A549 (cell line): ENCODE measurements around the gene SLC35E4. TPM values are rescaled to one million over a fixed set of nuclear protein-coding genes. Genes with fewer than 3 reads are reported as not detected.

Experiments used
- ATAC-seq, 2 experiments: fragments of 200-7000 bp in 1 of 2; fragments of >200 bp in 1 of 2; cut with Nextera tagmentation in 1 of 2; cut with Tn5 transposase in 1 of 2; 3 replicates each; pipeline versions ENCODE4 v1.8.0 to v1.9.1; 2018 to 2020; ENCODE audit warnings: mild to moderate bottlenecking in 1 of 2, moderate library complexity in 1 of 2
- CTCF ChIA-PET: fragments of 300-600 bp; sonication (Branson Sonifier 250); formaldehyde crosslinking; extraction: SDS; loops from one replicate; lab custom pipeline; 2021; ENCODE audit warnings: antibody characterized with exemption, inconsistent platforms; lab: Yijun Ruan, JAX
- POLR2A ChIA-PET: fragments of 350-600 bp; formaldehyde crosslinking; extraction: SDS; loops from one replicate; lab custom pipeline; 2021; ENCODE audit warnings: antibody characterized with exemption, inconsistent platforms; lab: Yijun Ruan, JAX
- DNase-seq, 2 experiments: peaks; one replicate each; pipeline versions ENCODE4 v3.0.0 to v3.0.0-alpha.2; 2011 to 2016; ENCODE audit warnings: low read depth in 1 of 2, low spot score in 1 of 2
- FAIRE-seq: peaks from 2 replicates; lab custom pipeline; 2011; peaks lifted over from hg19 to GRCh38; lab: Jason Lieb, UNC
- H3K27ac ChIP-seq, 2 experiments: fragments of >200 bp; sonication (Bioruptor Twin); formaldehyde crosslinking; 3 replicates each; pipeline ENCODE4 v1.5.1; 2016 to 2017
- H3K4me1 ChIP-seq: fragments of >200 bp; sonication (Bioruptor Twin); formaldehyde crosslinking; 3 replicates; pipeline ENCODE4 v1.6.1; 2016
- H3K4me2 ChIP-seq: fragments of >200 bp; sonication (Bioruptor Twin); formaldehyde crosslinking; 3 replicates; pipeline ENCODE4 v1.6.1; 2016
- H3K4me3 ChIP-seq: fragments of >200 bp; sonication (Bioruptor Twin); formaldehyde crosslinking; 3 replicates; pipeline ENCODE4 v1.5.1; 2016
- H3K9me3 ChIP-seq: fragments of >200 bp; sonication (Bioruptor Twin); formaldehyde crosslinking; 3 replicates; pipeline ENCODE4 v1.6.1; 2016
- CBX2 ChIP-seq: fragments of 200-600 bp; sonication (generic); IDR thresholded peaks from 2 replicates; pipeline ENCODE4 v1.6.1; 2016; ENCODE audit warnings: low read depth, mild to moderate bottlenecking, borderline replicate concordance
- CEBPB ChIP-seq, 2 experiments: fragments of >200 bp in 1 of 2; sonication (Bioruptor Twin) in 1 of 2; formaldehyde crosslinking in 1 of 2; IDR thresholded peaks; 2 replicates each; pipeline ENCODE4 v1.6.1; 2012 to 2016
- CHD2 ChIP-seq: fragments of 150-350 bp; IDR thresholded peaks from 2 replicates; pipeline ENCODE4 v1.6.1; 2014; ENCODE audit warnings: low read length; ENCODE audit not compliant: partially characterized antibody
- ELK1 ChIP-seq: fragments of 150-350 bp; IDR thresholded peaks from 2 replicates; pipeline ENCODE4 v1.6.1; 2014; ENCODE audit warnings: low read depth, mild to moderate bottlenecking, low read length
- ESRRA ChIP-seq: fragments of 150-350 bp; IDR thresholded peaks from 2 replicates; pipeline ENCODE4 v1.6.1; 2014; ENCODE audit warnings: mild to moderate bottlenecking, low read length, borderline replicate concordance
- FOSL2 ChIP-seq, 2 experiments: fragments of 450-650 bp in 1 of 2; fragments of >200 bp in 1 of 2; sonication (Bioruptor Twin) in 1 of 2; formaldehyde crosslinking; IDR thresholded peaks; 2 replicates each; pipeline versions ENCODE4 v1.5.0 to v1.6.1; 2016 to 2020; ENCODE audit warnings: mild to moderate bottlenecking in 1 of 2, moderate library complexity in 1 of 2
- HES2 ChIP-seq: fragments of >200 bp; sonication (Bioruptor Twin); formaldehyde crosslinking; IDR thresholded peaks from 2 replicates; pipeline ENCODE4 v1.6.1; 2016
- HOXB13 ChIP-seq: fragments of 250-450 bp; sonication (Bioruptor Pico); IDR thresholded peaks from 2 replicates; pipeline ENCODE4 v1.5.0; 2020; ENCODE audit warnings: low read depth, mild to moderate bottlenecking, moderate library complexity
- HOXB5 ChIP-seq: fragments of 250-450 bp; sonication (Bioruptor Pico); IDR thresholded peaks from 2 replicates; pipeline ENCODE4 v1.5.0; 2020; ENCODE audit warnings: mild to moderate bottlenecking, moderate library complexity
- JUN ChIP-seq, 2 experiments: fragments of >200 bp; sonication (Bioruptor Twin); formaldehyde crosslinking; IDR thresholded peaks; 2 replicates in 1 of 2; 3 replicates in 1 of 2; pipeline ENCODE4 v1.6.1; 2016 to 2017
- KDM1A ChIP-seq: fragments of 200-600 bp; sonication (generic); IDR thresholded peaks from 2 replicates; pipeline ENCODE4 v1.6.1; 2016; ENCODE audit warnings: low read depth, mild to moderate bottlenecking
- MAFK ChIP-seq: fragments of 450-650 bp; IDR thresholded peaks from 2 replicates; pipeline ENCODE4 v1.6.1; 2014; ENCODE audit not compliant: partially characterized antibody
- MAX ChIP-seq: IDR thresholded peaks from 2 replicates; pipeline ENCODE4 v1.6.1; 2012
- MYC ChIP-seq: IDR thresholded peaks from 2 replicates; pipeline ENCODE4 v1.6.1; 2012; ENCODE audit warnings: mild to moderate bottlenecking, inconsistent platforms, low read length, improper control_type of control experiment, borderline replicate concordance
- PHF8 ChIP-seq: fragments of 200-600 bp; sonication (generic); IDR thresholded peaks from 2 replicates; pipeline ENCODE4 v1.6.1; 2016; ENCODE audit warnings: low read depth, mild to moderate bottlenecking, antibody characterized with exemption, moderate library complexity, borderline replicate concordance
- REST ChIP-seq: fragments of 200-600 bp; sonication (generic); IDR thresholded peaks from 2 replicates; pipeline ENCODE4 v1.6.1; 2016; ENCODE audit warnings: antibody characterized with exemption, mild to moderate bottlenecking, moderate library complexity
- RFX5 ChIP-seq: fragments of 450-650 bp; IDR thresholded peaks from 2 replicates; pipeline ENCODE4 v1.7.1; 2014; ENCODE audit warnings: antibody characterized with exemption, mild to moderate bottlenecking, moderate library complexity
- TP53 ChIP-seq: fragments of 250-450 bp; sonication (Bioruptor Pico); IDR thresholded peaks from 2 replicates; pipeline ENCODE4 v1.5.0; 2021; ENCODE audit warnings: mild to moderate bottlenecking, moderate library complexity
- ZFP36 ChIP-seq: fragments of 450-650 bp; IDR thresholded peaks from 2 replicates; pipeline ENCODE4 v1.6.1; 2014; ENCODE audit warnings: borderline replicate concordance; ENCODE audit not compliant: partially characterized antibody
- ZSCAN20 ChIP-seq: fragments of 250-450 bp; sonication (Bioruptor Pico); IDR thresholded peaks from 2 replicates; pipeline ENCODE4 v1.8.0; 2022; ENCODE audit warnings: mild to moderate bottlenecking, moderate library complexity
- WGBS: methylation state at CpG from one replicate; pipeline ENCODE4 v1.1.6; 2017; ENCODE audit errors: missing lambda C conversion rate; 5-methylcytosine and 5-hydroxymethylcytosine counted together
- polyA plus RNA-seq, 4 experiments: library from polyadenylated mRNA; depleted of rRNA in 3 of 4; stranded (reverse); fragments of >200 nt; fragmentation: RNase III in 1 of 4; extraction: RNeasy Plus Mini Kit Qiagen cat#74134 plus additional on column Dnase treatment in 1 of 4; gene quantifications; 2 replicates in 3 of 4; 3 replicates in 1 of 4; pipeline ENCODE4 v1.2.3, GENCODE V29; 2011 to 2017

The SLC35E4 gene
- polyA plus RNA-seq, 2 of the 4 experiments (the other 2 are of a cell fraction): 2.0 to 3.3 TPM

- FAIRE-seq (no peak), DNase-seq (no peak), ATAC-seq (no peak)
- POLR2A ChIA-PET: no interaction called here
- H3K4me1 ChIP-seq: peaks cover under 1% of the 10 kb centered on the region; the same call in 2 of the 3 replicates
- no peak for TF ChIP-seq CBX2
- no peak for TF ChIP-seq HES2
- TF ChIP-seq JUN (IDR thresholded peaks at IDR 0.05): no peak
- no peak for TF ChIP-seq PHF8
- TF ChIP-seq KDM1A: no peak
- TF ChIP-seq ELK1: no peak
- TF ChIP-seq CEBPB (IDR thresholded peaks at IDR 0.05): no peak
- TF ChIP-seq ESRRA: no peak
- no peak for TF ChIP-seq ZFP36
- TF ChIP-seq TP53: no peak
- TF ChIP-seq REST: no peak
- no peak for TF ChIP-seq HOXB5 (CRISPR knock-in tag)
- no peak for TF ChIP-seq FOSL2 (IDR thresholded peaks at IDR 0.05)
- no peak for TF ChIP-seq FOSL2 (CRISPR knock-in tag; IDR thresholded peaks at IDR 0.05)
- no peak for TF ChIP-seq HOXB13 (CRISPR knock-in tag)
- CTCF ChIA-PET: interaction anchor here (1.1 to 2.8 kb wide), 2 partner anchors 19 to 141 kb away, joined by 3 to 7 read pairs; no protein-coding TSS in a partner anchor
- H3K27ac ChIP-seq: no peak overlapping the region
- no peaks in the 10 kb centered on the region for H3K9me3 ChIP-seq
- no peak overlapping the region for H3K4me3 ChIP-seq
- H3K4me2 ChIP-seq: no peak overlapping the region
Measured at GRCh38 chr22:30614879-30615278, 20.7 kb upstream of the SLC35E4 start.

- ChIA-PET POLR2A (no interaction called here), CTCF (interaction anchor here (1.1 to 2.8 kb wide), 4 partner anchors 10 to 140 kb away, joined by 3 to 7 read pairs (median 6); no protein-coding TSS in a partner anchor)
- H3K9me3 ChIP-seq: no peaks in the 10 kb centered on the region
- no peaks in the 10 kb centered on the region for H3K4me1 ChIP-seq
- no peak for ATAC-seq
- TF ChIP-seq MAFK (peak; percentile 98), HES2 (no peak), HOXB13 (CRISPR knock-in tag) (no peak), ZSCAN20 (no peak), CHD2 (no peak), RFX5 (no peak), MYC (no peak), MAX (no peak)
- WGBS: 68% methylated on average over 7 of the region's 7 CpGs
- FAIRE-seq: no peak
- H3K4me3 ChIP-seq: no peak overlapping the region
- H3K27ac ChIP-seq: no peak overlapping the region
- no peak for DNase-seq
- H3K4me2 ChIP-seq: no peak overlapping the region
Measured at GRCh38 chr22:30615543-30615954, 20.0 kb upstream of the SLC35E4 start.
